Activated CD8-positive, alpha-beta memory T cell treated with anti-CD3 and anti-CD28 coated beads for 48 hours (primary cell): Measurements from ENCODE around the gene ZNF577.
A peak's percentile ranks its signal among the peaks of the same experiment; 100 is the strongest.
"Not testable (repeated sequence)": the region's sequence is repeated elsewhere in the genome, so short reads cannot be mapped to it uniquely, and the experiment has no call there.

Source experiments
- DNase-seq, 3 experiments: peaks; one replicate each; pipeline ENCODE4 v3.0.0-alpha.2; 2020; ENCODE audit warnings: low read depth in 2 of 3, low spot score in 2 of 3

ZNF577 gene

GRCh38 chr19:51887522-51888498, at the start of gene ZNF577:
ZNF577 (minus strand) TSS chr19:51887951; CDS start chr19:51880382, 7,569 bp downstream.
- DNase-seq = peak in 2 of 3 experiments; percentile 23 to 41

DNA sequence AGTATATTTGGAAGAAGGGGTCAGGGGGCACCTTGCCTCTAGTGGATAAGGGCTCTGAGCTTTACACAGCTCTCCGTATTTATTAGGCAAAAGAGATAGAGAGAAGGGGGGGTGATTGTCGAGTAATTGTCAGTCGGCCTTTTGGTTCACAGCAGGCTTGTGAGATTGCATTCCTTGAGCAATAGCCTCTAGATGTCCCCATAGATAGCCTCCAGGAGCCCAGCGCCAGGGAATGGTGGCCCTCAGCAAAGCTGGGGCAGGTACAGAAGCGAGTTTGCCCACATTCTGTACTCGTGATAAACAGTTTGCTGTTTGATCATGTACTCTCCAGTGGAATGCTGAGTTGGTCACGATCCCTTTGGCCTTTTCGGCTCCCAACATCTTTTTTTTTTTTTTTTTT, 44.2 kb upstream of the ZNF577 start:
- no peak for DNase-seq

DNA sequence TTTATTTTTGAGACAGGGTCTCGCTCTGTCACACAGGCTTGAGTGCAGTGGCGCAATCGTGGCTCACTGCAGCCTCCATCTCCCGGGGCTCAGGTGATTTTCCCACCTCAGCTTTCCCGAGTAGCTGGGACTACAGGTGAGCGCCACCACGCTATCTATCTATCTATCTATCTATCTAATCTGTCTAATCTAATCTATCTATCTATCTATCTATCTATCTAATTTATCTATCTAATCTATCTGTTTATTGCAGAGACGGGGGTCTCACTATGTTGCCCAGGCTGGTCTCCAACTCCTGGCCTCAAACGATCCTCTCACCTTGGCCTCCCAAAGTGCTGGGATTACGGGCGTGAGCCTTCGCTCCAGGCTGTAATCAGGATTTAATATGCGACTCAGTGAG, 40.1 kb upstream of the ZNF577 start:
- DNase-seq = no peak

- peak; percentile 51 to 64 (median 60) for DNase-seq
Measured at GRCh38 chr19:51926784-51927741, 39.3 kb upstream of the ZNF577 start, which contains the start of gene ZNF613. ZNF613 (plus strand) TSS chr19:51927472; CDS start chr19:51936221, 8,749 bp downstream.

- no peak for DNase-seq
Measured at GRCh38 chr19:51926426-51926783, 38.7 kb upstream of the ZNF577 start.

DNA sequence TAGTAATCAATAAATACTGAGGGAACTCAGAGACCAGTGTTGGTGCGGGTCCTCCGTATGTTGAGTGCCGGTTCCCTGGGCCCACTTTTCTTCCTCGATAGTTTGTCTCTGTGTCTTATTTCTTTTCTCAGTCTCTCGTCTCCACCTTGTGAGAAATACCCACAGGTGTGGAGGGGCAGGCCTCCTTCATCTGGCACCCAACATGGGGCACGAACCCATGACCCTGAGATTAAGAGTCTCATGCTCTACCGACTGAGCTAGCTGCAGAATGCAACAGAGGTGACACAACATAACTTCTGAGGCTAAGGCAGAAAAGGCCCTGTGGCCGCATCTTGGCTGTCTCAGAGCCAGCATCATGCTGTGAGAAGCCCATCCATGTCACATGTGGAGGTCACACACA, 34.2 kb upstream of the ZNF577 start:
- DNase-seq = no peak

DNA sequence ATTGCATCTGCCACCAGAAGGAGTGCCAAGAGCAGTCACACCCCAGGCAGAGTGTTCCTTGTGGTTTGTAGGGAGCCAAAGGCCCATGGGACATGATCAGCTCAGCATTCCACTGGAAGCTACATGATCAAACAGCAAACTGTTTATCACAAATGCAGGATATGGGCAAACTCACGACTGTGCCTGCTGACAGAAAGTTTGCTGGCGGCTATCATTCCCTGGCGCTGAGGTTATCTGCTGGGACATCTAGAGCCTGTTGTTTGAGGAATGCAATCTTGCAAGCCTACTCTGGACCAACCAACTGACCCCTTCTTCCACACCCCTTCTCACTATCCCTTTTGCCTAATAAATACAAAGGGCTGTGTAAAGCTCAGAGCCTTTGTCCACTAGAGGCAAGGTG, 31.9 kb upstream of the ZNF577 start:
- no peak for DNase-seq

DNA sequence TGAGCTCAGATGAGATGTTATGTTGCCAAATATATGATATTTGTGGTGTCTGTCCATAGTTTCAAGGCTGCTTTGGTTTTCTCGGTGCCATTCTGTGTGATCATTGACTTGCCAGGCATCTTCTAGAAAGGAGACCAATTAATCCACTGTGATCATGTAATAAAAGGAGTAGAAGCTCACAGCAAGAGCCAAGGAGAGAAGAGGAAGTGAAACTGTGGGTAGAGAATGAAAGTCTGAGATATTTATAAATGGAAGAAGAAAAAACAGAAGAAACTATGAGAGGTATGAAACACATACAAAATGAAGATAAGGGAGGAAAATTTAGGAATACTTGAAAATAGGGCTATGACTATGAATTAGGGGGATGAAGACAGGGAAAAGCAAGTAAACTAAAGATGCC, 28.4 kb upstream of the ZNF577 start:
- no peak for DNase-seq

GRCh38 chr19:51915324-51915867, 27.6 kb upstream of the ZNF577 start:
- DNase-seq = no peak

GRCh38 chr19:51907981-51908380, 20.2 kb upstream of the ZNF577 start:
- DNase-seq = not testable (repeated sequence)

DNA sequence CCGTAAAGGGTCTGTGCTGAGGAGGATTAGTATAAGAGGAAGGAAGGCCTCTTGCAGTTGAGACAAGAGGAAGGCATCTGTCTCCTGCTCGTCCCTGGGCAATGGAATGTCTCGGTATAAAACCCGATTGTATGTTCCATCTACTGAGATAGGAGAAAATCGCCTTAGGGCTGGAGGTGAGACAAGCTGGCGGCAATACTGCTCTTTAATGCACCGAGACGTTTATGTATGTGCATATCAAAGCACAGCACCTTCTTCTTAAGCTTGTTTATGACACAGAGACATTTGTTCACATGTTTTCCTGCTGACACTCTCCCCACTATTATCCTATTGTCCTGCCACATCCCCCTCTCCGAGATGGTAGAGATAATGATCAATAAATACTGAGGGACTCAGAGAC, 18.4 kb upstream of the ZNF577 start:
- DNase-seq = not testable (repeated sequence)

GRCh38 chr19:51905639-51906038, 17.9 kb upstream of the ZNF577 start:
- not testable (repeated sequence) for DNase-seq

GRCh38 chr19:51905206-51905605, 17.5 kb upstream of the ZNF577 start:
- no peak for DNase-seq

DNA sequence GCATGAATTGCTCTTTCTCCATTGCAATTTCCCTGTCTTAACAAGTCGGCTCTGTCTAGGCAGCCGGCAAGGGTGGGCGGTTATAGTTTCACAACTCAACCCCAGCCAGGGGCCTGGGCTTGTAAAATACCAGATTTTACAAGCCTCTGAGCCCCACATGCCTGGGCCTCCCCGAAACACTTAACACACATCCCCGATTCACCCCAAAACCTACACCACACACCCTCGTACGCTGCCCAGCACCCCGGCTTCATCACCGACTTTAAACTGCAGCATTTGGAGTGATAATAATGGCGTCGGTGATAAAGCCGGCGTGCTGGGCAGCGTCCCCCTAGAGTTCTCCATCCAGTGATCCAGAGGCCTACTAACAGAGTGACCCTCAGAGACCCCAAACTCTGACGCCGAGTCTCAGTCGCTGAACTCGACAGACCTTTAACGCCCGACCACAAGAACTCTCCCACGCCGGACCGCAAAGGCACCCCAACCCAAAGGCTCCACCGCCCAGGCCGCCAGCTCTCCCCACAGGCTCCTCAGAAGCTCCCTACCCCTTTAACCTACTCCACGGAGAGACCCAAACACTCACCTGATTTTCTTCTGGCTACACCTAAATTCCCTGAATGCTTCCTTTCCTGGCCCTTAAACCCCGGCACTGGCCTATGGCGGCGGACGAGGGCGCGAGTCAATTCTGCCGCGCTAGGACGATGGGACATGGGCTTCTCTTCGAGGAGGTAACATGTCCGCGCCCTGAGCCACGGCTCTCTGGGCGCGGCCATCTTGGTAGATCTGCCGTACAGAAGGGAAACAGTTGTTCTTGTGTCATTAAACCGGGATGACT, 16.8 kb upstream of the ZNF577 start, which contains the start of gene ZNF649:
ZNF649 (minus strand) TSS at position 687 of the 835 bp plus-strand sequence. CDS start 4,910 bp downstream, outside the sequence.
- DNase-seq = peak; percentile 39 to 72 (median 57)

DNA sequence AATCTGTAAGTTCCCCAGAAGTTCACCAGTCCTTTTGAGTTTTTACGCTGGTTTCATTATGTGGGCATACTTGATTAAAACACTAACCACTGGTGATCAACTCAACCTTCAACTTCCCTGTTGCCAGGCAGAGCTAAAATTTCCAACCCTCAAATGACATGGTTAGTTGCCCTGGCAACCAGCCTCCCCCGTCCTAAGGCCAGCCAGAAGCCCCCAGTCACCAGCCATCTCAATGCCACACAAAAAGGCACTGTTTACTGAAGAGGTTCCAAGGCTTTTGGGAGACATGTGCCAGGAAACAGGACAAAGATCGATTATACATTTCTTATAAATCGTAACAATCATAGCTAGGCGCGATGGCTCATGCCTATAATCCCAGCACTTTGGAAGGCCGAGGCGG, 15.4 kb upstream of the ZNF577 start:
- no peak for DNase-seq

GRCh38 chr19:51901860-51902259, 14.1 kb upstream of the ZNF577 start:
- DNase-seq = no peak

GRCh38 chr19:51891193-51891747, 3.5 kb upstream of the ZNF577 start:
- no peak for DNase-seq

DNA sequence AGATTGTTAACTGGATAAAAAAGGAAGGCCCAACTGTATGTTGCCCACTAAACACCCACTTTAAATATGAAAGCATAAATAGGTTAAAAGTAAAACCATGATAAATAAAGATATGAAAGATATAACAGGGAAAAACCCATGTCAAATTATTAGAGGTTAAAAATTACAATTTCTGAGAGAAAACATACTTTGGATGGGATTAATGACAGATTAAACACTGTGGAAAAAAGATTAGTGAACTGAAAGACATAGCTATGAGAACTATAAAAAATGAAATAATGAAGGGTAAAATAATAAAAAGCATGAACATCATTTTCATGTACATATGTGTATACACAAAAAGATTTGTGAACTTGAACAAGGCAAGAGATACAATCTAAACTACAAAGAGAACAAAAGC, 2.2 kb upstream of the ZNF577 start:
- no peak for DNase-seq

DNA sequence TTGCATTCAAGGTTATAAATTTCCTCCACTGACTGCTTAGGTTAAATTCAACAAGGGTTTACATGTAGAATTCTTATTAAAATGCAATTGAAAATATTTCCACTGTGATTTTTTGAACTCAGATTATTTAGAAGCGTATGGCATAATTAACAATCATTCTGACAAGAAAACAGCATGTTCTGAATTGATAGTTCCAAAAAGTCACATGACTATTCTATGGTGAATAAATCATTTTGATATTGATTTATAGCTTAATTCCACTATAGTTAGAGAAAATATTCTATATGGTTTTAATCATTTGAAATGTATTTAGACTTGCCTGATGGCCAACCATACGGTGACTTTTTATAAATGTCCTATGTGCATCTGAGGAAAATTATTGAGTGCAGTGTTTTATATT, 3.0 kb downstream of the ZNF577 start:
- DNase-seq = no peak

GRCh38 chr19:51882518-51882917, 5.2 kb downstream of the ZNF577 start:
- DNase-seq = no peak
